Osteoblast (primary cell): Measurements from ENCODE around the gene MT4. TPM values are rescaled to one million over a fixed set of nuclear protein-coding genes. Genes with fewer than 3 reads are reported as not detected.
A peak's percentile ranks its signal among the peaks of the same experiment; 100 is the strongest.

Experiments
- DNase-seq: peaks from one replicate; pipeline ENCODE4 v3.0.0; 2011; ENCODE audit warnings: low spot score, mixed read lengths; ENCODE audit not compliant: insufficient read length; ENCODE audit errors: missing footprints
- H2AFZ ChIP-seq: 2 replicates; pipeline ENCODE4 v1.6.0; 2011; ENCODE audit warnings: mild to moderate bottlenecking, low read length
- H3K27ac ChIP-seq: 2 replicates; pipeline ENCODE4 v1.5.1; 2011; ENCODE audit warnings: mild to moderate bottlenecking, low read depth, low read length, moderate library complexity
- H3K27me3 ChIP-seq: 2 replicates; pipeline ENCODE4 v1.6.0; 2012; ENCODE audit warnings: mild to moderate bottlenecking, control low read depth, inconsistent platforms, low read length, moderate library complexity; ENCODE audit not compliant: insufficient read depth
- H3K36me3 ChIP-seq: 2 replicates; pipeline ENCODE4 v1.5.1; 2011; ENCODE audit warnings: mild to moderate bottlenecking, low read length, control low read depth, moderate library complexity; ENCODE audit not compliant: insufficient read depth
- H3K4me1 ChIP-seq: 2 replicates; pipeline ENCODE4 v1.5.1; 2011; ENCODE audit warnings: mild to moderate bottlenecking, low read length, control low read depth, moderate library complexity; ENCODE audit not compliant: insufficient read depth
- H3K4me2 ChIP-seq: 2 replicates; pipeline ENCODE4 v1.6.0; 2011; ENCODE audit warnings: mild to moderate bottlenecking, low read length; ENCODE audit not compliant: insufficient read depth
- H3K4me3 ChIP-seq: fragments of 200-600 bp; sonication (generic); 3 replicates; pipeline ENCODE4 v1.5.1; 2012; ENCODE audit warnings: mild to moderate bottlenecking, low read length, inconsistent platforms; ENCODE audit not compliant: insufficient read depth
- H3K79me2 ChIP-seq: 2 replicates; pipeline ENCODE4 v1.6.0; 2012; ENCODE audit warnings: mild to moderate bottlenecking, low read length, control low read depth, inconsistent platforms; ENCODE audit not compliant: insufficient read depth
- H3K9me3 ChIP-seq: 2 replicates; pipeline ENCODE4 v1.5.1; 2011; ENCODE audit warnings: low read depth, low read length, control low read depth
- H4K20me1 ChIP-seq: 2 replicates; pipeline ENCODE4 v1.6.0; 2012; ENCODE audit warnings: mild to moderate bottlenecking, low read length, control low read depth; ENCODE audit not compliant: insufficient read depth
- CTCF ChIP-seq: IDR thresholded peaks from 2 replicates; pipeline ENCODE4 v1.5.1; 2011; ENCODE audit warnings: mild to moderate bottlenecking, low read depth, low read length, moderate library complexity; ENCODE audit errors: extremely low read depth
- total RNA-seq: library from RNA; depleted of rRNA; stranded (reverse); fragments of >200 nt; gene quantifications from 2 replicates; pipeline ENCODE4 v1.2.3, GENCODE V29; 2012

The MT4 gene
- total RNA-seq, result not detected in 2 replicates

- Histone ChIP-seq H3K27me3 (peaks cover 11% of the 10 kb centered on the region), H3K79me2 (no peaks in the 10 kb centered on the region), H3K9me3 (no peaks in the 10 kb centered on the region), H3K36me3 (no peaks in the 10 kb centered on the region), H3K4me1 (no peaks in the 10 kb centered on the region), H3K4me3 (no peak within 1 kb of the TSS), H3K27ac (no peak within 1 kb of the TSS), H3K4me2 (no peak within 1 kb of the TSS), H2AFZ (no peak within 1 kb of the TSS), H4K20me1 (no peaks in the 10 kb centered on the region)
- TF ChIP-seq CTCF, result no peak
- DNase-seq, result peak; percentile 8
These were observed at the start of gene MT4 for GRCh38 chr16:56564793-56565477. Gene MT4 (plus strand): TSS chr16:56565073. CDS start chr16:56565129, 56 bp downstream.

GRCh38 chr16:56515665-56516064 lies 49.2 kb upstream of the MT4 start:
- Histone ChIP-seq H3K4me1 (peaks cover 24% of the 10 kb centered on the region), H3K27me3 (no peaks in the 10 kb centered on the region), H3K36me3 (no peaks in the 10 kb centered on the region), H3K9me3 (no peaks in the 10 kb centered on the region), H3K4me3 (no peak overlapping the region), H2AFZ (no peak overlapping the region), H3K4me2 (no peak overlapping the region), H4K20me1 (peaks cover 28% of the 10 kb centered on the region), H3K27ac (no peak overlapping the region), H3K79me2 (peaks cover 68% of the 10 kb centered on the region)
- no peak for DNase-seq
- TF ChIP-seq CTCF, result no peak

- no peaks in the 10 kb centered on the region for H3K27me3 ChIP-seq
- TF ChIP-seq CTCF, result no peak
- no peaks in the 10 kb centered on the region for H3K9me3 ChIP-seq
- H3K36me3 ChIP-seq, result no peaks in the 10 kb centered on the region
- H3K27ac ChIP-seq, result no peak overlapping the region
- DNase-seq, result peak; percentile 26
- H3K4me1 ChIP-seq, result peaks cover 24% of the 10 kb centered on the region
- no peak overlapping the region for H3K4me2 ChIP-seq
- peaks cover 65% of the 10 kb centered on the region for H3K79me2 ChIP-seq
- peaks cover 28% of the 10 kb centered on the region for H4K20me1 ChIP-seq
- H3K4me3 ChIP-seq, result no peak overlapping the region
- H2AFZ ChIP-seq, result no peak overlapping the region
These were observed 47.7 kb upstream of the MT4 start for GRCh38 chr16:56517206-56517605.

- Histone ChIP-seq H2AFZ (no peak overlapping the region), H3K9me3 (no peaks in the 10 kb centered on the region), H3K4me3 (peak overlapping the region; percentile 8), H4K20me1 (peaks cover 28% of the 10 kb centered on the region), H3K36me3 (no peaks in the 10 kb centered on the region), H3K4me2 (peak overlapping the region; percentile 90), H3K27me3 (no peaks in the 10 kb centered on the region), H3K27ac (no peak overlapping the region), H3K4me1 (peaks cover 24% of the 10 kb centered on the region), H3K79me2 (peaks cover 53% of the 10 kb centered on the region)
- no peak for DNase-seq
- TF ChIP-seq CTCF, result no peak
These were observed 46.4 kb upstream of the MT4 start for GRCh38 chr16:56518425-56518824.
